SH-SY5Y (cell line): ENCODE data around the gene STK32C.

Experiments used
- GATA2 ChIP-seq: IDR thresholded peaks from 2 replicates; pipeline ENCODE4 v1.6.1; 2011; ENCODE audit warnings: mild to moderate bottlenecking, low read depth, low read length
- GATA3 ChIP-seq: IDR thresholded peaks from 2 replicates; pipeline ENCODE4 v1.6.1; 2011; ENCODE audit warnings: low read depth, mild to moderate bottlenecking, low read length, moderate library complexity

GRCh38 chr10:132296666-132297443 is 10.9 kb downstream of the STK32C start:
- TF ChIP-seq GATA2: no peak
- TF ChIP-seq GATA3: no peak
